HEK293T (cell line): ENCODE measurements around the gene SPRY1.

Source experiments
- CTCF ChIA-PET: fragments of 350-600 bp; formaldehyde crosslinking; extraction: SDS; loops from one replicate; lab custom pipeline; 2021; ENCODE audit warnings: antibody characterized with exemption, inconsistent platforms; lab: Yijun Ruan, JAX
- POLR2A ChIA-PET: fragments of 350-600 bp; formaldehyde crosslinking; extraction: SDS; loops from one replicate; lab custom pipeline; 2020; ENCODE audit warnings: antibody characterized with exemption, inconsistent platforms; lab: Yijun Ruan, JAX
- DNase-seq: peaks from one replicate; pipeline ENCODE4 v3.0.0; 2012; ENCODE audit warnings: mixed read lengths; ENCODE audit errors: extremely low spot score
- ARNT ChIP-seq: fragments of 450-650 bp; IDR thresholded peaks from 2 replicates; pipeline ENCODE4 v1.6.1; 2017; ENCODE audit warnings: mild to moderate bottlenecking
- BHLHE40 ChIP-seq: fragments of 450-650 bp; IDR thresholded peaks from 2 replicates; pipeline ENCODE4 v1.6.1; 2016; ENCODE audit warnings: mild to moderate bottlenecking, moderate library complexity, borderline replicate concordance
- CTBP1 ChIP-seq: fragments of 450-650 bp; IDR thresholded peaks from 2 replicates; pipeline ENCODE4 v1.6.1; 2016; ENCODE audit warnings: borderline replicate concordance
- ELF4 ChIP-seq: fragments of 450-650 bp; IDR thresholded peaks from 2 replicates; pipeline ENCODE4 v1.6.1; 2017; ENCODE audit warnings: antibody characterized with exemption
- FOXA1 ChIP-seq: fragments of 450-650 bp; IDR thresholded peaks from 2 replicates; pipeline ENCODE4 v1.6.1; 2016; ENCODE audit warnings: mild to moderate bottlenecking
- FOXK2 ChIP-seq: fragments of 450-650 bp; IDR thresholded peaks from 2 replicates; pipeline ENCODE4 v1.6.1; 2016; ENCODE audit warnings: mild to moderate bottlenecking
- FOXM1 ChIP-seq: fragments of 450-650 bp; IDR thresholded peaks from 2 replicates; pipeline ENCODE4 v1.6.1; 2017; ENCODE audit warnings: mild to moderate bottlenecking, borderline replicate concordance
- HDGF ChIP-seq: fragments of 450-650 bp; IDR thresholded peaks from 2 replicates; pipeline ENCODE4 v1.6.1; 2017; ENCODE audit warnings: antibody characterized with exemption, borderline replicate concordance
- L3MBTL2 ChIP-seq: fragments of 450-650 bp; conservative IDR thresholded peaks from 2 replicates; pipeline ENCODE4 v1.6.1; 2016; ENCODE audit warnings: mild to moderate bottlenecking
- LEF1 ChIP-seq: fragments of 450-650 bp; IDR thresholded peaks from 2 replicates; pipeline ENCODE4 v1.6.1; 2017; ENCODE audit warnings: mild to moderate bottlenecking, borderline replicate concordance
- NFRKB ChIP-seq: fragments of 450-650 bp; IDR thresholded peaks from 2 replicates; pipeline ENCODE4 v1.6.1; 2016; ENCODE audit warnings: mild to moderate bottlenecking, moderate library complexity
- PKNOX1 ChIP-seq: fragments of 450-650 bp; IDR thresholded peaks from 2 replicates; pipeline ENCODE4 v1.6.1; 2016
- SP1 ChIP-seq: fragments of 450-650 bp; IDR thresholded peaks from 2 replicates; pipeline ENCODE4 v1.6.1; 2017
- SUZ12 ChIP-seq: fragments of 450-650 bp; IDR thresholded peaks from 2 replicates; pipeline ENCODE4 v1.6.1; 2016; ENCODE audit warnings: mild to moderate bottlenecking
- TARDBP ChIP-seq: fragments of 450-650 bp; IDR thresholded peaks from 2 replicates; pipeline ENCODE4 v1.6.1; 2016
- ZNF384 ChIP-seq: fragments of 450-650 bp; IDR thresholded peaks from 2 replicates; pipeline ENCODE4 v1.6.1; 2016

The SPRY1 gene

GRCh38 chr4:123350726-123351125, 45.9 kb upstream of the SPRY1 start:
- DNase-seq: no peak
- CTCF ChIA-PET: no interaction called here
- TF ChIP-seq SP1: no peak
- no peak for TF ChIP-seq PKNOX1
- TF ChIP-seq HDGF: no peak
- TF ChIP-seq LEF1: no peak
- no peak for TF ChIP-seq ARNT
- TF ChIP-seq SUZ12: no peak
- no peak for TF ChIP-seq L3MBTL2
- TF ChIP-seq ZNF384: no peak
- no peak for TF ChIP-seq FOXK2
- TF ChIP-seq FOXM1: no peak
- TF ChIP-seq CTBP1: no peak
- TF ChIP-seq NFRKB: no peak
- TF ChIP-seq BHLHE40: no peak
- no peak for TF ChIP-seq FOXA1
- no peak for TF ChIP-seq TARDBP
- TF ChIP-seq ELF4: no peak
- POLR2A ChIA-PET: no interaction called here

- ChIA-PET POLR2A (no interaction called here), CTCF (no interaction called here)
- DNase-seq: no peak
- no peak for TF ChIP-seq L3MBTL2
- TF ChIP-seq ELF4: no peak
- TF ChIP-seq FOXK2: no peak
- TF ChIP-seq HDGF: no peak
- no peak for TF ChIP-seq FOXM1
- no peak for TF ChIP-seq BHLHE40
- no peak for TF ChIP-seq LEF1
- TF ChIP-seq SUZ12: no peak
- TF ChIP-seq SP1: no peak
- no peak for TF ChIP-seq TARDBP
- TF ChIP-seq FOXA1: no peak
- TF ChIP-seq NFRKB: no peak
- TF ChIP-seq CTBP1: no peak
- no peak for TF ChIP-seq ARNT
- no peak for TF ChIP-seq PKNOX1
- no peak for TF ChIP-seq ZNF384
Observed at GRCh38 chr4:123351713-123352112, 44.9 kb upstream of the SPRY1 start.

GRCh38 chr4:123352240-123352945, 44.2 kb upstream of the SPRY1 start:
- no peak for DNase-seq
- ChIA-PET POLR2A (no interaction called here), CTCF (no interaction called here)
- TF ChIP-seq ARNT: no peak
- TF ChIP-seq ZNF384: no peak
- no peak for TF ChIP-seq NFRKB
- TF ChIP-seq PKNOX1: no peak
- no peak for TF ChIP-seq ELF4
- no peak for TF ChIP-seq BHLHE40
- no peak for TF ChIP-seq FOXA1
- no peak for TF ChIP-seq FOXK2
- TF ChIP-seq LEF1: no peak
- TF ChIP-seq HDGF: no peak
- TF ChIP-seq SP1: no peak
- no peak for TF ChIP-seq TARDBP
- TF ChIP-seq L3MBTL2: no peak
- no peak for TF ChIP-seq FOXM1
- no peak for TF ChIP-seq SUZ12
- TF ChIP-seq CTBP1: no peak

- no peak for DNase-seq
- CTCF ChIA-PET: no interaction called here
- TF ChIP-seq ZNF384 (no peak), NFRKB (no peak), FOXK2 (no peak)
Observed at GRCh38 chr4:123352966-123353365, 43.6 kb upstream of the SPRY1 start.

GRCh38 chr4:123353656-123354055, 42.9 kb upstream of the SPRY1 start:
- CTCF ChIA-PET: no interaction called here
- TF ChIP-seq FOXA1: no peak
- TF ChIP-seq LEF1: no peak
- TF ChIP-seq CTBP1: no peak
- no peak for TF ChIP-seq HDGF
- TF ChIP-seq TARDBP: no peak
- no peak for TF ChIP-seq FOXK2
- TF ChIP-seq ZNF384: no peak
- TF ChIP-seq SUZ12: no peak
- no peak for TF ChIP-seq ARNT
- no peak for TF ChIP-seq L3MBTL2
- no peak for TF ChIP-seq FOXM1
- TF ChIP-seq PKNOX1: no peak
- TF ChIP-seq ELF4: no peak
- no peak for DNase-seq
- POLR2A ChIA-PET: no interaction called here

More at GRCh38 chr4:123352966-123353365, 43.6 kb upstream of the SPRY1 start:
- POLR2A ChIA-PET: no interaction called here
